GM21786 (cell line): Measurements from ENCODE around the gene NEK7.

Experiments
- ATAC-seq: cut with Tn5 transposase; IDR thresholded peaks from one replicate; pipeline ENCODE4 v1.9.1; 2021; ENCODE audit not compliant: unreplicated experiment

The NEK7 gene

GRCh38 chr1:198253259-198253658, 96.5 kb downstream of the NEK7 start:
- peak; percentile 79 for ATAC-seq

- ATAC-seq, result peak; percentile 96
Observed at GRCh38 chr1:198253668-198254067, 96.9 kb downstream of the NEK7 start.

GRCh38 chr1:198254521-198254920, 97.7 kb downstream of the NEK7 start:
- no peak for ATAC-seq

GRCh38 chr1:198254948-198255347, 98.2 kb downstream of the NEK7 start:
- no peak for ATAC-seq

DNA sequence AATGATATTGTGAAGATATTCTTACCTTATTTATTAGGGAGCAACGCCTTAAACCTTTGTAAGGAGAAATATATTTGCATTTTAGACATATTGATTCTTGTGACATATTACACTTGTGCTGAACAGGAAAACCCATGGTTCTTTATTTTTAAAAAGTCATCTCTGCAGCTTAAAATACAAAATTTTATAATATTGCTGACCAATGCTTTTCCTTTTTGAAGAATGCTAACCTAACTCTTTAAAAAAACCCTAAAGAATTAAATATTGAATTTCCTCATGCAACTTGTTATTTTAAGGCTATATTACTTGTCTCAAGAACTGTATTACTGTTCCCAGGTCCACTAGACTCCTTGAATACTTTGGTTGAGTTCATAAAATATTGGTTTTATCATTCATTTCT, 99.0 kb downstream of the NEK7 start:
- no peak for ATAC-seq

- peak; percentile 51 for ATAC-seq
Observed at GRCh38 chr1:198258491-198258890, 101.7 kb downstream of the NEK7 start.

DNA sequence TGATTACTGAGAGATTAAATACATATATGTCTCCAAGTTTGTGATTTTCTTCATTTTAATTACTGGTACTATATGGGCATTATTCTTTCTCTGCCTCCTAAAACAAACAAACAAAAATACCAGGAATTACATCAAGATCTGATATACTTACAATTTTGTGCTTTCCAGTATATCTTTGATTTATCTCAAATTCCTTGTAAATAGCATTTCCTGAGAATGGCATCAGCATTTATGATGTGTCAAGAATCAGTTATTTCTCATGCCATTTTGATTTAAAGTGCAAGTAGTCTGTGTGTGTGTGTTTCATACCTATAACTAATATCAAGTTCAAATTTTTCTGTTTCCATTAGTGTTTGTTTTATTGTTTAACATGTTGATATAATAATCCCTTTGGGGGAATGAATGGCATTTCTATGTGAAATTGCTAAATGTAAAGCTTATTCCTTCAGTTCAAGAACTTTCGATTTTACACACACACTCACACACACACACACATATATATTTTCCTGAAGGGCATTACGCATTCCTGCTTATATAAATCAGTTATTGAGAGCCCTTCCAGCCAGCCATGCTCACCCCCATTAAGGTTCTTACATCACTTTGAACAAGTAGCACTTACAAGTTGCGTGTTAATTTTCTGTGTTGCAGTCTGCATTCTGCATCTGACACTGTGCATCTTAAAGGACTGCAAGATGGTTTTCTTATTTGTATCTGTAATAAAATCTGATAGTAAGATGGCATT, 102.7 kb downstream of the NEK7 start:
- ATAC-seq, result no peak

GRCh38 chr1:198261886-198262285, 105.1 kb downstream of the NEK7 start:
- ATAC-seq, result no peak

DNA sequence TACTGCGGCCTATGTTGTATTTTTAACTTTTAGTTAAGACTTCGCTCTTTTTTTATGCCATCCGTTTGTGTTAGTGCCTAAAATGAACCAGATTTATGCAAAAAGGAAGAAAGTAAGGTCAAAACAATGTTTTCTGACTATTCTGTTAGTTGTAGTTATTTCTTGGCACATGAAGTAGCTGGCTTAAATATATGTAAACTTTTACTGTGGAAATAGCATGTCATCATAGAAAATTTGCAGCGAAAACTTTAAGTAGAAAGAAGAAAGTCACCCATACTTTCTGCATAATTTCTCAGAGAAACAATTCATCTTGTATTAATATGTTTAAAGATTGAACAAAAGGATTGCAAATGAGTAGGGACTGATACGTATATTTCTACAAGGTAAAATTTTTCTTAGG, 106.4 kb downstream of the NEK7 start:
- ATAC-seq, result no peak

DNA sequence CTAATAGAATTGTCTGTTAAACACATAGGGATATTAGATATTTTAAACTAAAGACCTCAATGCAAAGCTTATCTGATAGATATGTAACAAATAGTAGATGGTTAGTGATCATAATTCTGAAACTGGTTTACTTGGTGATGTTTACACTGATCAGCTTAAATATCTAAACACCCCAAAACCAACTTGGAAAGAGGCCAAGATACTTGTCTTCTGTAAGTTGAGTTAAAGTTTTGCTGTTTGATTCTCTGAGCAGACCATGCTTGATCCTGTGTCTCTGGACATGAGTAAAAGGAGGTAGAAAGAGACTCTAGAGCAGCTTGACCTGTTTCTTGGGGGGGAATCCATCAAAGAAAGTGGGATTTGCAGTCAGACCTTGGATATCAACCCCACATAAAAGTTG, 107.5 kb downstream of the NEK7 start:
- no peak for ATAC-seq

- ATAC-seq, result no peak
Observed at GRCh38 chr1:198265073-198265661, 108.4 kb downstream of the NEK7 start.

DNA sequence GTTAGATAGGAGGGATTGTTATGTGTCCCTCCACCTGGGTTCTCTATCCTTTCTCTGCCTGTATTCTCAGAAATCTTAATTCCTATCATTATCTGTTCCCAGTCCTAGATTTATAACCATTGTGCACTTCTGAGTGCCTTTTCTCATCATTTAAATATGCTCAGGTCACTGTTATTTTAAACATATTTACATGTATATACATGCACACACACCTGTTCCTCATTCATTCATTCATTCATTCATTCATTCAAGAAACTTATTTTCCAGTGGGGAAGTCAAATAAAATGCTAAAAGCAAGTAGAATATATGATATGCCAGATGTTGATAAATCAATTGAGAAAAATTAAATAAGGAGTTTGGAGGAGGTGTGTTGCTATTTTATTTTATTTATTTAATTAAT, 110.3 kb downstream of the NEK7 start:
- ATAC-seq, result no peak

DNA sequence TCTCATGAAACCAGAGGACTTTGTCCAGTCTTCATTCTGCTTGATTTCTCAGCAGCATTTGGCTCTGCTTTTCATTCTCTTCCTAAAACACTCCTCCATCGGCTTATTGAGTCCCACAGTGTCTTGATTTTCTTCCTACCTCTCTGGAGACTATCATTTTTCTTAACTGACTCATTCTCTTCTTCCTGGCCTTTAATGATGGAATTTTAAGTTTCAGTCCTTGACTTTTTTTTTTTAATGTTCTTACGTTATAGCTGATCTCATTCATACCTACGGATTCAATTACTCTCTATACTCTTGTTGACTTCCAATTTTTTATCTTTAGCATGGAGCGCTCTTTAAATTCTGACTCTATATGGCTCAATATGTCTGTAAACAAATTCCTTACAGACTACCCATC, 111.1 kb downstream of the NEK7 start:
- ATAC-seq, result no peak

DNA sequence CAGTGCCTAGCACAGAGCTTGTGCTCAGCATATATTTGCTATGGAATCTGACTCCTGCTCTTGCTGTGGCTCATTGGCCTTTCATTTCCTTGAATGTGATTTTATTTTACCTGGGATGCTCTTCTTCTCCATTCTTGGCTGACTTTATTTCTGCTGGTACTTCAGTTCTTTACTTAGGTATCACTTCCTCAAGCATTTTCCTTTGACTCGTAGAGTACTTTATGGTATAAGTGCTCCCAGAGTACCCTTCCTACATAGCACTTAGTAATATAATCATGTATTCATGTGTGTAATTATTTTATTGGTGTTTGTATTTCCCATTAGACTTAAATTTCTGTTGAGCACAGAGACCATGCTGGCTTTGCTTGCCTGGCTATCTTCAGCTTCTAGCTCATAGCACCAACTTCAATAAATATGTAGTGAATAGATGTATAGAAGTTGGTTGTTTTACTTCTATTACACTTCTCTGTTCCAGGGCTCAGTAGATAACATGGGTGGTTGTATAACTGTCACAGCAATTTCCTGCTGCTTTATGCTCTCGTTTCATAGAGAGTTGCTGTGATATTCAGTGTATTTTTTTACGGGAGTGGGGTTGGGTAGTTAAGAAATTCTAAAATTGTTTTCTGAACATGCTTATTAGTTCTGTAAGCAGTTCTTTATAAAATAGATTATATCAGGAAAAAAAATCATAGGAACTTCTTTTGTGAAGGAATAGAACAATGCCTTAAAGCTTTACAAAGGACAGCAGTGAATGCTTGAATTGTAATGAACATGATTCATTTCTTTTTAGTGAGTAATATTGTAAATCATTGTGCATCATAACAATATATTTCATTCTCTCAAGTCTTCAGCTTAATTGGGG, 112.2 kb downstream of the NEK7 start:
- ATAC-seq, result no peak

- ATAC-seq, result no peak
Observed at GRCh38 chr1:198269646-198269940, 112.8 kb downstream of the NEK7 start.

DNA sequence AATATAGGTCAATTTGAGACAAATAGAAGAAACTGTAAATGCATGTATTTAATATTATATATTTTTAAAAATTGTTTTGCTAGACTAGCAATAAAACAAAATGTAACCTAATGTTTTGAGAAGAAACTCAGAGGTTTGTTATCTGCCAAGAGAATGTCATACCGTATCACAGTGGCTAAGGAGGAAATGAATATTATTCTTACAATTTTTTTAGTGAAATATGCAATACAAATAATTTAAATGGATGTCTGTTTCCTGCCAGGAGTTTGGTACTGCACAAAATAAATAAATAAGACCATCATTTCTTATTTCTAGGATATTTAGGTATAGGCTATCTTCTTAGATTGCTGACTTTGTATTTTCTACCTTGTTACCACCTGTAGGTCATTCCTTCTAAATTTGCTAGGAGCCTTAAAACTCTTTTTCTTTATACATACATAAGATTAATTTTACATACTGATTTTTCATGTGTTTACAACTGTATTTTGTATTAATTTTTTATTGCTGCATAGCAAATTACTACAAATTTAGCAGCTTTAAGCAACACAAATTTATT, 113.6 kb downstream of the NEK7 start:
- ATAC-seq, result no peak

DNA sequence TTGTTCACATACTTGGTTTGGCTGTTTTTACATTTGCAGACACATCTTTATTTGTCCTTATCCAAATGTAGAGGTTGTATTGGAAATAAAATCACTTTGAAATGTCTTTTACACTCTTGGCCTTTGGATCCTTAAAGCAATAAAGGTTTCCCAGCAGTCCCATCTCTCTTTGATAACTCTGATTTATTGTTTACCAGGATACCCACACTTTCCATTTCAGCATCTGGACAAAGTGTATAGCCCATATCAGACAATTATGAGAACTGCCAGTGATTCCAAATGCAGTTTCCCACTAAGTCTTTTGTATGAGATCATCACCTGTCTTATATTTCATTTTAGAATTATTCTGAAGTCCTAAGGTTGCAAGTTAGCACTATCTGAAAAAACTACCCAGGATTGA, 114.7 kb downstream of the NEK7 start:
- no peak for ATAC-seq

DNA sequence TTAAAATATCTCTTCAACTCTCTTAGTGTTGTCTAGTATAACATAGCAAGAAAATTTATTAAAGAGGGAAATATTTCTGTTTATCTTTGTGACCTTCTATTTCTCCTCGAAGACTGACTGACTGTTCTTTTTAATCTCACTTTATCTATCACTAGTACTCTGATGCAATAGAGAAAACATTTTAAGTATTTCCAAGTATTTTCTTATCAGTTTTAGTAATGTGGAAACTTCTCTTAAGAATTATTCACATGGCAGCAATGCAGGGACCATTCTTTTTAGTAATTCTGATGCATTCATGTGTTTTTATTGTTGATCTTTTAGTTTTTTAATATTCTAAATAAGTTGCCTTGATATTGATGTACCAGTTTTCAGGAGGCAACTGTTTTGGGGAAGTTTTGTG, 115.7 kb downstream of the NEK7 start:
- no peak for ATAC-seq

DNA sequence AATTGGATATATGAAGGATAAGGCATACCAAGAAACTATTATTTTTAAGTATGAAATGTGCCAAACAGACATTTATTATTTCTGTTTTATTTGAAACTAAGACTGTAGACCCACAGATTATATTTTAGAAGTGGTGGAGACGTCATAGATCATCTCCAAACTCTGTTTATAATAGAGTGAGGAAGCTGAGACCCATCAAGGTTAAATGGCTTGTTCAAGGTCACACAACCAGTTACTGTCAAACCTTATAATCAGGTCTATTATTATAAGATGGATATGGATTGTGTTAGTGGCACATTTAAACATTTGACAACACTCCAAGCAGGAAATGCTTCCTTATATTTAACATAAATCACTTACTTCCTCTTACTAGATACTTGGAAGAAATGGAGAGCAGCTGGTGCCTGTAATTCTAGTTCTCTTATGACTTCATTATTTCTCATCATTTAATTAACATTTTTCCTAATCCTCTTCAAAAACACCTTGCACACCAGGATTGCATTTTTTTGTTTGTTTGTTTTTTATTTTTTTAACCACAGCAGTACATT, 117.0 kb downstream of the NEK7 start:
- ATAC-seq, result no peak

- no peak for ATAC-seq
Observed at GRCh38 chr1:198275597-198275996, 118.8 kb downstream of the NEK7 start.

DNA sequence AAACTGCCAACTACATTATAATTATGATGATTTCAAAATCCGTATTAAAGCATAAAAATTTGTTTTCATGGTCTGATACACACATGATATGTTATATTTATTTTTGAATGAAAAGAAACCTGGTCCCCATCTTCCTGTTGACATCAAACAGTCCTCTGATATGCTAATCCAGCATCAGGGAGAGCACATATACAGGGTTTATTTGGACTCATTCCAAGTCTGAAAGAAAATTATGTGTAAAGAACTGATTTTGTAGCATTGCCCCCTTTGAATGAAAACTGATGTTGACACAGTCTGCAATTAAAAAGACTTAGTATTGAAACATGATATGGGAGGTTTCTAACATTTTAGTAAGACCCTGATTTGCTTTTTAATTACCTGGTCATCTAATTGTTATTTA, 119.4 kb downstream of the NEK7 start:
- no peak for ATAC-seq

GRCh38 chr1:198278943-198279342, 122.1 kb downstream of the NEK7 start:
- ATAC-seq, result no peak
